AG08396 (cell line): Measurements from ENCODE around the gene ITPRIPL1.
"Not testable (repeated sequence)": the region's sequence is repeated elsewhere in the genome, so short reads cannot be mapped to it uniquely, and the experiment has no call there.

Experiments
- DNase-seq: peaks from one replicate; pipeline ENCODE4 v3.0.0; 2012; ENCODE audit warnings: low spot score, mixed read lengths

The ITPRIPL1 gene

GRCh38 chr2:96325041-96325883 is at the start of gene ITPRIPL1:
Gene ITPRIPL1, plus strand, starts transcription at chr2:96325317. Its CDS starts 523 bp downstream, at chr2:96325840.
- DNase-seq = no peak

GRCh38 chr2:96276787-96277499 is 48.2 kb upstream of the ITPRIPL1 start:
- DNase-seq = no peak

GRCh38 chr2:96287273-96287856 is 37.8 kb upstream of the ITPRIPL1 start:
- DNase-seq = no peak

- DNase-seq = no peak
Measured at GRCh38 chr2:96291751-96292150, 33.4 kb upstream of the ITPRIPL1 start.

GRCh38 chr2:96294271-96294670 is 30.8 kb upstream of the ITPRIPL1 start:
- not testable (repeated sequence) for DNase-seq

GRCh38 chr2:96296925-96297324 is 28.2 kb upstream of the ITPRIPL1 start:
- no peak for DNase-seq

GRCh38 chr2:96301865-96302264 is 23.3 kb upstream of the ITPRIPL1 start:
- no peak for DNase-seq

GRCh38 chr2:96304606-96305005 is 20.5 kb upstream of the ITPRIPL1 start:
- no peak for DNase-seq

GRCh38 chr2:96305091-96305978 is 19.8 kb upstream of the ITPRIPL1 start, which contains the start of gene SNRNP200:
Gene SNRNP200, minus strand, starts transcription at chr2:96305546. Its CDS starts 109 bp downstream, at chr2:96305437.
- peak; percentile 90 for DNase-seq

GRCh38 chr2:96305979-96306308 is 19.2 kb upstream of the ITPRIPL1 start:
- DNase-seq = no peak

- DNase-seq = no peak
Measured at GRCh38 chr2:96306370-96306769, 18.7 kb upstream of the ITPRIPL1 start.

- no peak for DNase-seq
Measured at GRCh38 chr2:96308248-96308647, 16.9 kb upstream of the ITPRIPL1 start.

GRCh38 chr2:96315005-96315399 is 10.1 kb upstream of the ITPRIPL1 start:
- no peak for DNase-seq

GRCh38 chr2:96315400-96316071 is 9.6 kb upstream of the ITPRIPL1 start:
- peak; percentile 61 for DNase-seq

- DNase-seq = no peak
Measured at GRCh38 chr2:96316999-96317398, 8.1 kb upstream of the ITPRIPL1 start.

GRCh38 chr2:96317584-96317997 is 7.5 kb upstream of the ITPRIPL1 start:
- DNase-seq = no peak

GRCh38 chr2:96318723-96319122 is 6.4 kb upstream of the ITPRIPL1 start:
- DNase-seq = no peak

- DNase-seq = no peak
Measured at GRCh38 chr2:96319396-96319795, 5.7 kb upstream of the ITPRIPL1 start.

- no peak for DNase-seq
Measured at GRCh38 chr2:96320326-96320725, 4.8 kb upstream of the ITPRIPL1 start.

- DNase-seq = peak; percentile 48
Measured at GRCh38 chr2:96320728-96321622, 4.1 kb upstream of the ITPRIPL1 start.
